Measurements from ENCODE around the gene CFAP92.

DNA sequence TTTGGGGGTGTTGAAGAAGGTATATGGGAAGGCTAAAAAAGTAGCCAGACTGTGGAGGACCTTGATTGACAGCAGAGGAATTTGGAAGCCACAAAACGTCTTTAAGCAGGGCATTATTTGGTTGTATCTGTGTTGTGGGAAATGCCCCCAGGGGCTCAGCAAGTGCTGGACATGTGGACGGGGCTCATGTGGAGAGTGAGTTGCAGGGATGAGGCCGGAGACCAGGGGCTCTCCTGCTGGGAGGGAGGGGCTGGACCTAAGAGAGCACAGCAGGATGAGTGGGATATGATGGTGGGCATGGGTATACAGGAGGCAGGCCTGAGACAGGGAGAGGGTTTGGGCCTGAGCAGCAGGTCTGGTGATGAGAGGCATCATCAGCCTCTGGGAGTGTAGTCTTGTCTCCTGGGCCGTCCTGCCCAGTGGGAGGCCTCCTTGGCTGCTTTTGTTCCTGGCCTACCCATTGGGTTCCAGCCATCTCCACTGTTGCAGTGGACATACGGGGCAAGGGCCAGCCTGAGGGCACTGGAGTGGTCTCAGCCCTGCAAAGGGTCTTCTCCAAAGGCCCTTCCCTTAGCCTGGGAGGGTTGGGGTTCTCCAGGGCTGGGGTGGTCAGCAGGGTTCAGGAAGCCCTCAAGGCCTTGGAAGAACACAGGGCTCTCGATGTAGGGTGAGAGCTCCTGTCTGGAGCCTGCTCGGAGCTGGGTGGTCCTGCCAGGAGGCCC lies 86.9 kb downstream of the CFAP92 start:
- TF ChIP-seq POLR2A (IDR thresholded peaks at IDR 0.05): no peak
- TF ChIP-seq, protein P1, sequence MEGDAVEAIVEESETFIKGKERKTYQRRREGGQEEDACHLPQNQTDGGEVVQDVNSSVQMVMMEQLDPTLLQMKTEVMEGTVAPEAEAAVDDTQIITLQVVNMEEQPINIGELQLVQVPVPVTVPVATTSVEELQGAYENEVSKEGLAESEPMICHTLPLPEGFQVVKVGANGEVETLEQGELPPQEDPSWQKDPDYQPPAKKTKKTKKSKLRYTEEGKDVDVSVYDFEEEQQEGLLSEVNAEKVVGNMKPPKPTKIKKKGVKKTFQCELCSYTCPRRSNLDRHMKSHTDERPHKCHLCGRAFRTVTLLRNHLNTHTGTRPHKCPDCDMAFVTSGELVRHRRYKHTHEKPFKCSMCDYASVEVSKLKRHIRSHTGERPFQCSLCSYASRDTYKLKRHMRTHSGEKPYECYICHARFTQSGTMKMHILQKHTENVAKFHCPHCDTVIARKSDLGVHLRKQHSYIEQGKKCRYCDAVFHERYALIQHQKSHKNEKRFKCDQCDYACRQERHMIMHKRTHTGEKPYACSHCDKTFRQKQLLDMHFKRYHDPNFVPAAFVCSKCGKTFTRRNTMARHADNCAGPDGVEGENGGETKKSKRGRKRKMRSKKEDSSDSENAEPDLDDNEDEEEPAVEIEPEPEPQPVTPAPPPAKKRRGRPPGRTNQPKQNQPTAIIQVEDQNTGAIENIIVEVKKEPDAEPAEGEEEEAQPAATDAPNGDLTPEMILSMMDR (IDR thresholded peaks at IDR 0.05 in 8 of 11, conservative IDR thresholded peaks at IDR 0.05 in 3 of 11): no peak

All from spleen (tissue), 7 donors.